Pancreas (tissue), 10 donors: ENCODE data around the gene GAMT. TPM values are rescaled to one million over a fixed set of nuclear protein-coding genes. Genes with fewer than 3 reads are reported as not detected.

ENCODE experiments used
- ATAC-seq, 4 donors: fragments of 200-7000 bp; cut with Tn5 transposase; one replicate each; pipeline versions ENCODE4 v1.8.0 to v1.9.1; 2020; ENCODE audit warnings: mild to moderate bottlenecking in 4 of 4, moderate library complexity in 4 of 4
- DNase-seq, 6 donors: peaks; one replicate each; pipeline ENCODE4 v3.0.0-alpha.2; 2020
- FAIRE-seq: peaks from 2 replicates; lab custom pipeline; 2012; peaks lifted over from hg19 to GRCh38; lab: Jason Lieb, UNC
- H3K27ac ChIP-seq, 4 donors: fragments of 200-600 bp; sonication (generic); 1 replicate in 3 of 4; 2 replicates in 1 of 4; pipeline versions ENCODE4 v1.5.0 to v1.8.0; 2020
- H3K27me3 ChIP-seq, 4 donors: fragments of 200-600 bp; one replicate each; pipeline ENCODE4 v1.8.0; 2021
- H3K36me3 ChIP-seq, 3 donors: fragments of 200-600 bp; sonication (generic) in 1 of 3; one replicate each; pipeline versions ENCODE4 v1.5.0 to v1.8.0; 2020 to 2021
- H3K4me1 ChIP-seq, 3 donors: fragments of 200-600 bp; one replicate each; pipeline ENCODE4 v1.8.0; 2021
- H3K4me3 ChIP-seq, 4 donors: fragments of 200-600 bp; sonication (generic) in 2 of 4; one replicate each; pipeline versions ENCODE4 v1.5.0 to v1.8.0; 2020 to 2021
- H3K9me3 ChIP-seq, 4 donors: fragments of 200-600 bp; one replicate each; pipeline ENCODE4 v1.8.0; 2021
- WGBS, 2 donors: extraction: QIAGEN DNeasy Blood & Tissue Kit; methylation state at CpG; one replicate each; pipeline ENCODE4 v1.1.7; 2013; 5-methylcytosine and 5-hydroxymethylcytosine counted together
- intact Hi-C, 3 donors: fragments of 100-400 bp; cut with DNase I; formaldehyde crosslinking; loops; one replicate each; pipeline versions ENCODE4 v1.11.1 to v1.14.2; 2022
- polyA plus RNA-seq, 2 donors: library from polyadenylated mRNA; stranded (reverse); fragments of 200-250 nt; gene quantifications; one replicate each; pipeline ENCODE4 v1.2.3, GENCODE V29; 2013
- total RNA-seq, 6 donors: library from RNA; stranded (reverse); fragmentation: NEBNext Ultra II Directional in 4 of 6; extraction: Animal tissue kit (Norgen Biotek cat#: 25700) in 4 of 6; gene quantifications; one replicate each; pipeline versions ENCODE4 v1.2.1 to v1.2.4, GENCODE V29; 2021 to 2023
- TF ChIP-seq, protein P1 (sequence below), 4 donors: fragments of 200-600 bp; sonication (generic) in 3 of 4; IDR thresholded peaks; one replicate each; pipeline versions ENCODE4 v1.5.0 to v1.8.0; 2021; ENCODE audit warnings: antibody characterized with exemption in 4 of 4
- donor health status: healthy with polysubstance abuse.
- donor health status: DM: no; HTN: no; CAD: no; lungs with moderate emphysema.
- donor health status: DM: no; HTN: no; CAD: no.
- donor health status: control.
- donor health status: control.
- donor health status: Bipolar disorder and iron deficiency.
- donor health status: DM: yes; HTN: yes; CAD: no.
- donor health status: DM: no; HTN: no; CAD: no.
- donor health status: DM: no; HTN: no; CAD: no.
- donor health status: DM: yes; HTN: yes; CAD: no.

The GAMT gene
- total and polyA plus RNA-seq, 8 donors, result 46.2 to 200 (median 66.0) TPM

DNA sequence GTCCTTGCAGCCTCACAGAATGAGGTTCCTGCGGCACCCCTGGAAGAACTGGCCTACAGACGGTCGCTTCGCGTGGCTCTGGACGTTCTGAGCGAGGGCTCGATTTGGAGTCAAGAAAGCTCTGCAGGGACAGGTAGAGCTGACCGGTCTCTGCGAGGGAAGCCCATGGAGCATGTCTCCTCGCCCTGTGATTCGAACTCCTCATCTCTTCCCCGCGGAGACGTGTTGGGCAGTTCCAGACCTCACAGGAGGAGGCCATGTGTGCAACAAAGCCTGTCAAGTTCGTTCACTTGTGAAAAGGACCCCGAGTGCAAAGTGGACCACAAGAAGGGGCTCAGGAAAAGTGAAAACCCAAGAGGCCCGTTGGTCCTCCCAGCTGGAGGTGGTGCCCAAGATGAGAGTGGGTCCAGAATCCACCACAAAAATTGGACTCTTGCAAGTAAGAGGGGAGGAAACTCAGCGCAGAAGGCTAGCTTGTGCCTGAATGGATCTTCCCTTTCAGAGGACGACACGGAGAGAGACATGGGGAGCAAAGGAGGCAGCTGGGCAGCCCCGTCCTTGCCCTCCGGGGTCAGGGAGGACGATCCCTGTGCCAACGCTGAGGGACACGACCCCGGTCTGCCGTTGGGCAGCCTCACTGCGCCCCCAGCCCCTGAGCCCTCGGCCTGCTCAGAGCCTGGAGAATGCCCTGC lies 41.1 kb downstream of the GAMT start:
- FAIRE-seq, result no peak
- Histone ChIP-seq H3K4me3 (peak overlapping the region in 1 of 4 donors; percentile 10), H3K36me3 (peaks cover 0 to 7% (median 3%) of the 10 kb centered on the region in 3 donors), H3K27me3 (no peaks in the 10 kb centered on the region), H3K4me1 (peaks cover 0 to 12% (median 0%) of the 10 kb centered on the region in 3 donors), H3K27ac (peak overlapping the region in 3 of 4 donors; percentile 17 to 58 (median 47)), H3K9me3 (no peaks in the 10 kb centered on the region)
- peak in 1 of 4 donors; percentile 4 for ATAC-seq
- DNase-seq, result no peak
- 73 to 79% methylated on average over 30 of the region's 30 CpGs for WGBS, 2 donors
- intact Hi-C loops, result no loop called here
- TF ChIP-seq, protein P1, sequence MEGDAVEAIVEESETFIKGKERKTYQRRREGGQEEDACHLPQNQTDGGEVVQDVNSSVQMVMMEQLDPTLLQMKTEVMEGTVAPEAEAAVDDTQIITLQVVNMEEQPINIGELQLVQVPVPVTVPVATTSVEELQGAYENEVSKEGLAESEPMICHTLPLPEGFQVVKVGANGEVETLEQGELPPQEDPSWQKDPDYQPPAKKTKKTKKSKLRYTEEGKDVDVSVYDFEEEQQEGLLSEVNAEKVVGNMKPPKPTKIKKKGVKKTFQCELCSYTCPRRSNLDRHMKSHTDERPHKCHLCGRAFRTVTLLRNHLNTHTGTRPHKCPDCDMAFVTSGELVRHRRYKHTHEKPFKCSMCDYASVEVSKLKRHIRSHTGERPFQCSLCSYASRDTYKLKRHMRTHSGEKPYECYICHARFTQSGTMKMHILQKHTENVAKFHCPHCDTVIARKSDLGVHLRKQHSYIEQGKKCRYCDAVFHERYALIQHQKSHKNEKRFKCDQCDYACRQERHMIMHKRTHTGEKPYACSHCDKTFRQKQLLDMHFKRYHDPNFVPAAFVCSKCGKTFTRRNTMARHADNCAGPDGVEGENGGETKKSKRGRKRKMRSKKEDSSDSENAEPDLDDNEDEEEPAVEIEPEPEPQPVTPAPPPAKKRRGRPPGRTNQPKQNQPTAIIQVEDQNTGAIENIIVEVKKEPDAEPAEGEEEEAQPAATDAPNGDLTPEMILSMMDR (IDR thresholded peaks at IDR 0.05), result no peak

DNA sequence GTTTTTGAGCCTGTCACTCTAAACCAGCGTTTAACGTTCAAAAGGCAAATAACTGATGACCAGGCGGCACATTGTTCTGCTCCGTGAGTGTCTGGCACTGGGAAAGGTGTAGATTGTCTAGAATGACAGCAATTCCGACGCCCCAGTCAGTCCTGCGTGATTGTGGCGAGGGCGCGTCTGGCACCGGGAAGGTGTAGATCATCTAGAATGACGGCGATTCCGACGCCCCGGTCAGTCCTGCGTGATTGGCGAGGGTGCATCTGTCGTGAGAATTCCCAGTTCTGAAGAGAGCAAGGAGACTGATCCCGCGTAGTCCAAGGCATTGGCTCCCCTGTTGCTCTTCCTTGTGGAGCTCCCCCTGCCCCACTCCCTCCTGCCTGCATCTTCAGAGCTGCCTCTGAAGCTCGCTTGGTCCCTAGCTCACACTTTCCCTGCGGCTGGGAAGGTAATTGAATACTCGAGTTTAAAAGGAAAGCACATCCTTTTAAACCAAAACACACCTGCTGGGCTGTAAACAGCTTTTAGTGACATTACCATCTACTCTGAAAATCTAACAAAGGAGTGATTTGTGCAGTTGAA lies 43.7 kb downstream of the GAMT start:
- FAIRE-seq, result no peak

DNA sequence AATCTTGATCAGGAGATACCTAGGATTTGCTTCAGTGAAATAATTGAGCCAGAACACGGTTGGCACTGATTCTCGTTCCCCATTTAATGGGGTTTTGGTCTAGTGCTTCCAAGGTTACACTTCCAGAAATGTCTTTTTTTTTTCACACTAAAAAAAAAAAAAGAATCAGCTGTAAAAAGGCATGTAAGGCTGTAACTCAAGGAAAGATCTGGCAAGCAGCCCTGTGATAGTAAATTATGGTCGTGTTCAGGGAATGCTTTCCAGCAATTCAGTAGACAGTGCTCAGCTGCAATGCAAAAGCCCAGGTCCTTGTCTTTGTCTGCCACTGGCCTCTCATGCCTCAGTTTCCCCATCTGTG lies 44.9 kb downstream of the GAMT start:
- Histone ChIP-seq H3K4me3 (peak overlapping the region in 2 of 4 donors; percentile 78 to 80), H3K27me3 (no peaks in the 10 kb centered on the region)

More for the DNA sequence above, 43.7 kb downstream of the GAMT start:
- peaks cover 0 to 12% (median 0%) of the 10 kb centered on the region in 3 donors for H3K4me1 ChIP-seq
- no peaks in the 10 kb centered on the region for H3K9me3 ChIP-seq
- H3K36me3 ChIP-seq, result peaks cover 0 to 7% (median 3%) of the 10 kb centered on the region in 3 donors
- DNase-seq, result no peak
- TF ChIP-seq, protein P1 (IDR thresholded peaks at IDR 0.05), result no peak
- no peak overlapping the region for H3K4me3 ChIP-seq
- no peak overlapping the region for H3K27ac ChIP-seq
- 91 to 94% methylated on average over 24 of the region's 24 CpGs for WGBS, 2 donors
- intact Hi-C loops, result no loop called here
- no peak for ATAC-seq
- H3K27me3 ChIP-seq, result no peaks in the 10 kb centered on the region

DNA sequence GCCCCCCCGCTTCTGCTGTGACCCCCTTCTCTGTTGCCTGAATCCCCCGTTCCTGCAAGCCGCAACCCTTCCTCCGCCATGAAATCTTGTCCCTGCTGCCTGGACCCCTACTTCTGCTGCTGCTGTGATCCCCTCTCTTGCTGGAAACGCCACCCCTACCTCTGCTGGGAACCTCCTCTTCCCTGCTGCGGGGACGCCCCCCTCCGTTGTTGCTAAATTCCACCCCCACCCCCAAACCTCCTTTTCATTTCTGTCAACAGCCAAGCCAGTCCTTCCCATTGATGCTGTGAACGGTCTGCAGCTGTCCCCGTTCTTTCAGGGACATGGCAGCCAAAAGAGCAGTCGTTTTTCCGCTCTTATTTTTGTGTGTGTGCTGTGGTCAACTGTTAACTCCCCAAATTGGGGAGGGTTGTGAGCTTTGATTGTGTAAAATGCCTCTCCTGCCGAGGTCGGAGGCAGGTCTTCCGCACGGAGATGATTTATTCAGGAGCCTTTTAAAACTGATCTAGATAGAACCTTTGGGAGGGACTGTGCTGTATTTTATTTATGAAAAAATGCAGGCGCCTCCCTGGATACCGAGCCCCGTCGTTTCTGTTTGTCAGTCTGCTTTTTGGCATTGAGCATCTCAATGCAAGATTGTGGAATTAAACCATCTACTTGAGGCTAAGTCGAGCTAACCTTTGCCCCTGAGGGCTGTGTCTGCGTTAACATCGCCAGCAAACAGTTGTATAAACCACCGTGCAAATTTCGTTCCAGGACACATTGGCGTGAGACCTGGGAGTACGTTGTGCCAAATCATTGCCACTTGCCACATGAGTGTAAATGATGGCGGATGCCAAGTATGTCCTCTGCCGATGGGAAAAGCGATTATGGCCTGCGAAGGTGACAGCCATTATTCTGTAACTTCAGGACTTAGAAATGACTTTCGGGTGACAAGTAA lies 45.5 kb downstream of the GAMT start:
- Histone ChIP-seq H3K4me1 (peaks cover 0 to 5% (median 0%) of the 10 kb centered on the region in 3 donors), H3K9me3 (no peaks in the 10 kb centered on the region), H3K4me3 (peak overlapping the region in 3 of 4 donors; percentile 74 to 80 (median 78)), H3K36me3 (peaks cover 0 to 7% (median 3%) of the 10 kb centered on the region in 3 donors), H3K27me3 (no peaks in the 10 kb centered on the region), H3K27ac (no peak overlapping the region)
- TF ChIP-seq, protein P1 (IDR thresholded peaks at IDR 0.05), result no peak
- ATAC-seq (peak in 1 of 4 donors; percentile 2), FAIRE-seq (no peak), DNase-seq (no peak)
- 17 to 18% methylated on average over 32 of the region's 32 CpGs for WGBS, 2 donors
- intact Hi-C loops, result no loop called here

More for the DNA sequence above, 44.9 kb downstream of the GAMT start:
- no peak for FAIRE-seq
- H3K36me3 ChIP-seq, result peaks cover 0 to 7% (median 3%) of the 10 kb centered on the region in 3 donors
- no peak for ATAC-seq
- H3K27ac ChIP-seq, result no peak overlapping the region
- TF ChIP-seq, protein P1 (IDR thresholded peaks at IDR 0.05), result no peak
- H3K9me3 ChIP-seq, result no peaks in the 10 kb centered on the region
- peaks cover 0 to 11% (median 0%) of the 10 kb centered on the region in 3 donors for H3K4me1 ChIP-seq
- WGBS, 2 donors, result 55 to 59% methylated on average over 3 of the region's 3 CpGs
- intact Hi-C loops, result no loop called here
- DNase-seq, result no peak
